GM18873 (cell line): Measurements from ENCODE around the gene SLC12A1.

ENCODE experiments used
- ATAC-seq: cut with Tn5 transposase; IDR thresholded peaks from one replicate; pipeline ENCODE4 v1.9.1; 2021; ENCODE audit warnings: mild to moderate bottlenecking, moderate library complexity, moderate number of reproducible peaks; ENCODE audit not compliant: unreplicated experiment, low FRiP score

SLC12A1 gene

DNA sequence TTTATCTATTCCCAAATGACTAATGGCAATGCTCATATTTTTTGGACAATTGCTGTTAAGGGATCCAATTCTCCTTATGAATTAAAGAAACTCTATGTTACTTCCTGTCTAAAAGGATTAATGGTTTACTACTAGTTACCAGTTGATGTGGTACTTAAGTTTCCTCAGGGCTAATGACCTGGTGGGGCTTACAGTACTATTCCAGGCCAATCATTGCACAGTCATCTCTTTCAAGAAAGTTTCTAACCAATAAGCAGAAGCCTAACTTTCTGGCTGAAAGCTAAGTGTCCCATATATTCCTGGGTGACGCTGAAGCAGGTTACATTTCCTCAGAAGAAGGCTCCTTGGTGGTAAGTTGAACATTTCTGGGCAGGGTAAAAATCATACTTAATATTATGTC lies at the start of gene SLC12A1:
Gene SLC12A1 (plus strand): TSS at position 322 of the 400 bp plus-strand sequence. CDS start 1,418 bp downstream, outside the sequence.
- ATAC-seq = no peak

DNA sequence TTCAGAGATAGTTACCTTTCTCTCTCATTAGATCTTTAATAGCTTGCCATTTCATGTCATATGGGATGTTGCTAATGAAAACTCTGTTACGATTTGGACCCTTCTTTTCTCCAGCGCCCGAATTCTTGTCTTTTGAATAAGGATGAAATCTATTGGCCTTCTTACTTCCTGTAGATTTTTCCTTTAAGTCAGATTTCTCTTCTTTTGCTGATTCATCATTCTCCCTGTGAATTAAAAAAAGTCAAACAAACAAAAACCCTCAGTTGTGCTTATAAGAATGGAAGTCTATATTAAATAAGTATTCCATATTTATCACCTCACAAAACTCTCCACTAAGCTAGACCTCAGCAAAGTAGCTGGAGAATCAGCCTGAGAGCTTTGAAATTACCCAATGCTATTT lies 37.5 kb upstream of the SLC12A1 start:
- no peak for ATAC-seq

DNA sequence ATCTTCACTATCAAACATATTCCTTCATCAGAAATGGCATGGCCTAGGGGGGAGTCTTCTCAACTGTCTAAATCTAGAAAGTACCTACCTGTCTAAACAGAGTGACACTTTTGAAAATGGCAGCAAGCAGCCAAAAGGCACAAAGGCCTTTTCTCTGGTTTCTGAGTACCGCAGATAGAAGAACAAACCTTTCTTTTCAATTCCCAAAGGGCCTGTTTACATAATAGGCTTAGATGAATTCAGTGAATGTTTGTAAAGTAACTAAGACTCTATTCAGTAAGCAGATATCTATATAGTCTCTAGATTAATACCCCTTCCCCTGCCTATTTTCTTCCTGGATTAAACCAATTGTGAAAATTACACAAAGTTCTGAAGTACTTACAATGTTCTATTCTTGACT lies 35.1 kb upstream of the SLC12A1 start:
- ATAC-seq = no peak

DNA sequence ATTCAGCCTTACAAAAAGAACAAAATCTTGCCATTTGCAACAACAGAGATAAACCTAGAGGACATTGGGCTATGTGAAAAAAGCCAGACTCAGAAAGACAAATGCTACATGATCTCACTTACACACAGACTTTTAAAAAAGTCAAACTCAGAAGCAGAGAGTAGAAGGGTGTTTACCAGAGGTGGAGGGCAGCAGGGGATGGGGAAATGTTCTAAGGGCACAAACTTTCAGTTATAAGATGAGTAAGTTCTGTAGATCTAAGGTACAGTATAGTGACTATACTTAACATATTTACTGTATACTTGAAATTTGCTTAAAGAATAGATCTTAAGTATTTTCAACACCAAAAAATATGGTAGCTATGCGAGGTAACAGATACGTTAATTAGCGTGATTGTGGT lies 31.0 kb upstream of the SLC12A1 start:
- no peak for ATAC-seq

DNA sequence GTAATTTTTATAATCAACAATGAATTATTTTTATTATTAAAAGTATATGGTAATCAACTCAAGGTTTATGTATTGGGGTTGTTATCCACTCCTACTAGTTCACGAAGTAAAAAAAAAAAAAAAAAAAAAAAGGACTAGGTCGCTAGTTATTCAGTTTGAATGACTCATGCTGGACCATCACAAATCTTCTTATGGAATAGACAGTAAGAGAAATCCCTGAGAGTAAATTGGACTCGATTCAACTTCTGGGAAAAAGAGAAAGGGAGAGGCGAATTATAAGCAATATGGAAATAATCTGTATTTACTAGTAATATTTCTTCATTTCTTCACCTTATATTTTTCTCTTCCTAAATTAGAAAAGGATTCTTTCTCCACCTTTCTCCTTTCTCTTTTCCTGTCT lies 30.0 kb upstream of the SLC12A1 start:
- ATAC-seq = no peak

DNA sequence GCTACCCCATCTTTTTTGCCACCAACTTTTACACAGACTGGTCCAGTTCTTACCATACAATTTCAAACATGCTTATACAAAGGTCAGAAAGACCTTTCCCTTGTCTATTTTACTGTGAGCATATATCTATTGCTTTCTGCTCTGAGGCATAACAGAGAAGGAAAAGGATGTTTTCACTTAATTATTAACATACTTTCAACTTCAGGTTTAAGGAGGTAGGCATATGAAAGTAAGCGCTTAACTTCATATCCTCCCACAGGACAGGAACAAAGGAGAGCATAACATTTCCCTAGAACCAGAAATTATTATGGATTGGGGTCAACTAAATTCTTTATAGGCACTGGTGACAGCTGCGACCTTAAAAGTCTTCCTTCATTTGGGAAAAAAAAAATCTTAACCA lies 29.1 kb upstream of the SLC12A1 start:
- ATAC-seq = no peak

DNA sequence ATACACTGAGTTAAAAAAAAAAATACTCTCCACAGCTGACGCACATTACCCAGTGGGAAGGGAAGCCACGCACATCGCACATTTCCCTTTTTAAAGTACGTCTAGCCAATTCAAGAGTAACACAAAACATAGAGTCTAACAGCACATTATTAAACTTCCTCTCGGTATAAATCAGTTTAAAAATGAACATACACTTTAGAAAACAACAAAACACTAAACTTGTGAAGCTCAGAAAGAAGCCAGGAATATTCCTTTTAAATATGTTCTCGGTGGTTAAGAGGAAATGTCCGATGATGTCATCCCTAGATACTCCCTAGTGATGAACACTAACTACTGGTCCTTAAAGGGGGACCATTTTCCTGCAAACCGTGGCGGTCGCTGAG lies 28.7 kb upstream of the SLC12A1 start:
- peak; percentile 48 for ATAC-seq

DNA sequence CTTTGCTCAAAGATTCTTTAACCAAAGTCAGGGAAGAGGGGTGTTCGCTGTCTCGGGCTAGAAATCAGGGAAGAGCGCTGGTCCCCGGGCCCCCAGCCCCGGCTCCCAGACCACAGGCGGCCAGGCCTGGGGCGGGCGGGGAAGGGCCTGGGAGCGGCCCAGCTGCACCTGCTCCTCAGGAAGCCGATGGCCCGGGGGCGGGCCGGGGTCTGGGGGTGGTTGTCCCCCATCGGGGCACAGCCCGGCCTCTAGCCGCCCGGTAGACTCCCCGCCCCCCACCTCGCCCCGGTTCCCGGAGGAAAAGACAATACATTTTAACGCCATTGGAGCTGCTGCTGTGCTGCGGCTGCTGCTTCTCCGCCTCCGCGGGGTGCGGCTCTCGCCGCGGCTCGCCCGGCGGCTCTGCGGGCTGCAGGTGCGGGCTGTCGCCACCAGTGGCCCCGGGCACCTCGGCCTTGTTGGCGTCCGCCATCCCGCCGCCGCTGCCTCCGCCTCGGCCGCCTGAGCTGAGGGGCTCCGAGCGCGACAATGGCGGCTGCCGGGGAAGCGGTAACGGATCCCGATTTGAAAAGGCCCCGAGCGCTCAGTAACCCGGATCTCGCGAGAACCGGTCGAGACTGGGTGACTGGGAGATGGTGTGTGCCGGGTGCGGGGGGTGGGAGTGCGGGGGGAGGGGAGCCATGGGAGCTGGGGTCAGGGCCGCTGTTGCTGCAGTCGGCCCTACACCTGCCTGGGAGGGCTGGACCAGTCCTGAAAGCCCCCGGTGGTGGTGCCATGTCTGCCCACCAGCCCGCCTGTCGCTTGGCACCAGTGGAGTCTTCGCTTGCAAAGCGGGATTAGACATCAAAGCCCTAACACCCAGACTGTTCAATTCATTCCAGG lies 28.1 kb upstream of the SLC12A1 start, which contains the start of gene MYEF2:
Gene MYEF2 (minus strand): TSS at position 530 of the 882 bp plus-strand sequence. CDS start 58 bp downstream, at position 472.
- ATAC-seq = peak; percentile 60

DNA sequence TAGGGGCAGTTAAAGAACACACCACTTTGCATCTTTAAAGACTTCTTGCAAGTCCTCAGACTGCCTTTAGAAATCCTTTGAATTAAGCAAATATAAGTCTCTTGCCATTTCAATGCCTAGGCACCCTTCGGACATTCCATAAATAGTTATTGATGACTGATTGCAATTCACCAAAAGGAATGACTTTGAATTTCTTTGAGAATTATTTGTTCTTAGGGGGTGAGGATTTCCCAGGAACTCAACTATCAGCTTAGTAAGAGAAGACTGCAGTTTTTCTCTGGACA lies 27.5 kb upstream of the SLC12A1 start:
- no peak for ATAC-seq

DNA sequence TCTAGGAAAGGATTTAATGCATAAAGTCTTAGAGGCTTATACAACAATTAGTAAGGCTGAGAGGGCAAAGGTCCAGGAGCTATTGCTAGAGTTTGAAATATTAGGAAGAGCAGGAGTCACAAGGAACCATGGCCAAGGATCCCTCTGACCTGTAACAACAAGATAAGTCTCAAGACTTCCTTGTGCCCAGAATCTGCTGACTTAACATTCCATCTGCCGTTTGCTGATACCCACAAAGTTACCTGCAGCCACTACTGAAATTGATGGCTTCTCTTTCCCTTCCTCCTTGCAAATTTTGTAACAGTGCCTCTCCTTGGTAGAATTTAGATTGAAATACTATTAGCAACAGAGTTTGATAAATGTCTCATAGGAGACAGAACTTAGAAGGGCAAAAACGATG lies 23.4 kb upstream of the SLC12A1 start:
- ATAC-seq = no peak

DNA sequence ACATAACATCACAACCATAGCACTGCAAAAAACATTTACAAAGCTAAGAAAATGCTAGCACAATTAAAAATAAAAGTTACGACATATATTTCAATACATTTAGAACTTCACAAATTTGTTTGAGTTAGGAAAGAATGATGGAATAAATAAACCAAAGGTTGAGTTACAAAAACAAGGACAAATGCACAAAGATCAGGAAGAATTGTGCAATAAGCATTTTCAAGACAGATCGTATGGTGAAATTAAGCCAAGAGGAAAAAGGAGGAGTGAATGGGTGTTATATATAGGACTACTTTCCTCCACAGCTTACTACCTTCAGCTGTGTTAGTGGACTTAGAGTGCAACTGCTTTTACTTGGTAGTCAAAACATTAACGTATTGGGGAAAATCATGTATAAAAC lies 20.6 kb upstream of the SLC12A1 start:
- no peak for ATAC-seq

DNA sequence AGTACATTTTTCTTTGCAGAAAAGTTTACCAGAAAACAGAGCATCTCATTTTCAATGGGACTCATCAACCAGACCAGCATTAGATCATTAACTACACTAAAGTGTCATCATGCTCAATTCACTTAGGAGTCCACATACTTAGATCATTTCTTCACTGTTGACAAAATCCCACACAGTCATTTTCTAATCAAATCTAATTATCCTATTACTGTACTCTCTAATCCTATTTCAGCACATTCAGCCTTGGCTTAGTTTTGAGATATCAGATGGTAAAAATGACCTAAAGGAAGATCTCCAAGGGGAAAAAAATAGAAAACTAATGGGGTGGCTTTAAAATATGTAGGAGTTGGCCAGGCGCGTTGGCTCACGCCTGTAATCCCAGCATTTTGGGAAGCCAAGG lies 19.8 kb upstream of the SLC12A1 start:
- no peak for ATAC-seq

DNA sequence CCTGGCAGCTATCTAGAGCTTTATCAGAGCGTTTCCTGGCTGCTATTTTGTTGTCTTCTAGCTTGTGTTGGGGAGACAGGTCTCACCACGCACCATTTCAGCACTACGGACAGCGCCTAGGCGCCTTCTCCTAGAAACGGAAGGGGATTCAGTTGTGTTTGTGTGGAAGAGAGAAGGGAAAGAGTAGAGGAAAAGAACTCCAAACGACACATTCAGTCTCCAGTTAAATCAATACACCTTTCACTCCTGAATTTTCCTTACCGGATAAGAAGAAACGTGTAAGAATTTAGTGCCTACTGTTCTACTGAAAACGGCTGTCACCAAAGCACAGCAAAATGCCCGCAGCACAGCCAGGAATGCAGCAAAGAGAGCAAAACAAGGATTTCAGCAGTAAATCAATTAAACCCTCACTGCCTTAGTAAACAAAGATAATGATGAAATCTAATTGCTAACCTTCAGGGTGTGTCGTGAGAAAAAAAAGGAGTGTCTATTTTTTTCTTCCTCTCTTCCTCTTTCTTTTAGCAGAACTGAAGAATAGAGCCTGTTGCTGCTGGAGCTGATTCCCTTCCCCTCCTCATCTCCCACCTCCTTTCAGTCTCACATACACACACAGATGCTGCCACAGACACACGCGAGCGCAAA lies 15.0 kb upstream of the SLC12A1 start:
- ATAC-seq = no peak

DNA sequence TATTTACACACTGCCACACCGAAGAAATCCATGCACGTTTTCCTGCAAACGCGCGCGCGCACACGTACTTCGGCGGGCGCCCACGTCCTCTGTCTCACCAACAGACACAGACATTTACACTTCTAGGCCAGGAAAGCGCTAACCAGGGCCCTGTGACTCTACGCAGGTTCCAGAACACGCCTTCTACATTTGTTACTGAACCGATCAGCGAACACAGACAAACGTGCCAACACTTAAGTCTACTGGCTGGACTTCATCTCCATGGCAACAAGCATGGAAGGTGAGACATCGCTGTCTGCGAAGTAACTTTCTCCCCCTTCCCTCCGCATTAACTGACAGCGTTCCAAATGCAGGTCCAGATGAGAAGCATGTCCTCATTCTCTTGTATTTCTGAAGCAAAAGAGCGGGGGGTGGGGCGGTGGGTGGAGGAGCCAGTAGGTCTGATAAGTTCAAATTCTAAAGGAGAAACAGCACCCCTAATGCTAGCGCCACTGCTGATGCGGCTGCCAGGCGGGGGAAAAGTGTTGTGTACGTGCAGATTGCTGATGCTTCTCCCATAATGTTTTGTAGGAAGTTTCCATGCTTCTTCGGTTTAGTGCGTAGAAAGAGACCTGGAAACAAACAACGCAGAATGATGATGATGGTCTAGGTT lies 14.4 kb upstream of the SLC12A1 start, which contains the start of gene CTXN2:
Gene CTXN2 (plus strand): TSS at position 92 of the 652 bp plus-strand sequence. CDS start 9,636 bp downstream, outside the sequence.
- ATAC-seq = no peak

DNA sequence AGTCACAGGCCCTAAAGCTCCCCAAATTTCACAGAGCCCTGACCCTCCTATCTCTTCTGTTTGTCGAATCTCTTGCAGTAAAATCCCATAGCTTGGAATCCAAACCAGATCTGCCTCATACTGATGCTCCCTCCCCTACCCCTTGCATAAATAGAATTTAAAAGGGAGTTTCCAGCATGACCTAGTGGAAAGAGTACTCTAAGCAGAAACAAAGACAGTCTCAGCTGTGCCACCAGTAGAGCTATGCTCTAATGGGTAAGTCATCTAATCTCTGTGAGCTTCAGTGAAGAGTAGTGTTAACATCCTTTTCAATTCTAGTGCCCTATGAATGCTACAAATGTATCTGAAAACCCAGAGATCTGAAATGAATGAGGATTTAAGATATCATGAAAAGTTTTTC lies 4.0 kb upstream of the SLC12A1 start:
- no peak for ATAC-seq

DNA sequence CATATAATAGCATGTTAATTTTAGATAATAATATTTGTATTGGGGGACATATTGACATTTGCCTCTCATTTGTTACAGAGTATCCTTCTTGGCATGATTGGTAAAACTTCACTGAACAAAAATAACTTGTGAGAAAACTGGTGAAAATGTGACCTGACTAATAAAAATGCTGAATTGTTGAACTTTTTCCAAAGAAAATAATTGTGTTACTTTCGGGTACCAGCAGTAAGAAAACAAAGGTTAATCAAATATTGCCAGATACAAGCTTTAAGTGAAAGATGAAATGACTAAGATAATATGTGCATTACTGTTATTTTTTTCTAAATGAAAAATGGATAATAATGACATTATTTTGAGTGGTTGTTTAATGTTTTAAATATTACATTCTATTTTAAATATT lies 15.2 kb downstream of the SLC12A1 start:
- ATAC-seq = no peak

DNA sequence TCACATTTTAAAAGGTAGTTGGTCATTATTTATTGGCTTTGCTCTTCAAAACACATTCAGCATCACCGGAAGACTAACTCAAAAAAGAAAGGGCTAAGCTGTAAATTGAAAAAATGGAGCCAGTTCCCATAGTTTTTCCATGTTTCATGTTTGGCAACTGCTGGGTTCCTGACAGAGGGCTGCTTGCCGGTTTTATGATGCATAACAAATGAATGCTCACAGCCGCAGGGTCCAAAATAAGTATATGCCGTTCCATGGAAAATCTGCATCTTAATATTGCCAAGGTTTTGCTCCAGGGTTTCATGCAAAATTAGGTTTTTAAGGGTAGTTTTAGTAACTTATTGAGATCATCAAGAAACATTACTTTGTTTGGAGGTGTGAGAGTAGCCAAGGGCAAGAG lies 15.8 kb downstream of the SLC12A1 start:
- no peak for ATAC-seq

DNA sequence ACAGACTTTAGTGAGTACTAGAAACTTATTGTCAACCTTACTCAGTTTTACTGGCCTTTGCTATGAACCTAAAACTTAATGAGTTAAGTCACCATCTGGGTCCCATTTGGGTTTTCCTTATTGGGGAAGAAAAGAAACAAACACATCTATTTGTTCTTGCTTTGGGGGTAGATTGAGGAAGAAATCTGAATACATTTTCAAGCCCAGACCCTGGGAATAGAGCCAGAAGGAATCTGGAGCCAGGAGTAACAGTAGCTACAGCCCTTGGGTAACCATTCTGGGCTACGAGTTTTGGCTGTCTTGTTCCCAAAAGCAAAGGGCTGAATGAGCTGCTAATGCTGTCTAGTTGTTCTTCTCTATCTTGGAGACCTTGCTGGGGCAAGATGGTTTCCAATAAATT lies 16.5 kb downstream of the SLC12A1 start:
- no peak for ATAC-seq

DNA sequence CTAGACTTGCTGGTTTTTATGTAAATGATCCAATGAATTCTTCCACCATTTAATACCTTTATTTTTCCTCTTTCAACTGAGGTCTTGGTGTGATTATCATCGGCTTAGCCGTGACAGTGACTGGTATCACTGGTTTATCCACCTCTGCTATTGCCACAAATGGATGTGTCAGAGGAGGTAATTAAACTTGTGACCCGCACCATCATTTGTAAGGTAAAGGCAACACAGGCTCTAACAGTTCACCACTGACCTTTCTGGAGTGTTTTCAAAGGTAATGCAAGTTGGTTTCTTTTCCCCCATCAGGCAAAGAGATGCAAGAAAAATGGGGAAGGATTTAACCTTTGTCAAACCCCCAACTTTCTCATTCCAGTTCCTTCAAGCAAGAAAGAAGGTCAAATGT lies 19.7 kb downstream of the SLC12A1 start:
- no peak for ATAC-seq

DNA sequence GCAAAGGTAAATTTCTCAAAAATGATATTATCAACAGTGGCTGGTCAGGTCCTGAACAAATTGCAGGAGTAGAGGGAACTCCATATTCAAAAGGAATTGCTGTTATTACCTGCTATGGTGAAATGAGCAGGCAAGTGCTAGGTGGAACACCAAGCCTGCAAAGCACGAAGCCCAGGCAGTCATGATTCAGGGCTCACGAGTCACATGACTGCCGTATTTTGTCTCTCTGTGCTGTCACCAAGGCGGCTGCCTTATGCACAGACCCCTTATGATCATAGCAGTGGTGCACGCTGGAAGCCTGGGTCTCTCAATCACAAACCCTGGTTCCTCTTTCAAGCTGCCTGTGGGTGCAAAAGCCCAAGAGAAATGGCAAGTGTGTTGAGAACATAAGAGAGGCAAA lies 24.4 kb downstream of the SLC12A1 start:
- no peak for ATAC-seq

DNA sequence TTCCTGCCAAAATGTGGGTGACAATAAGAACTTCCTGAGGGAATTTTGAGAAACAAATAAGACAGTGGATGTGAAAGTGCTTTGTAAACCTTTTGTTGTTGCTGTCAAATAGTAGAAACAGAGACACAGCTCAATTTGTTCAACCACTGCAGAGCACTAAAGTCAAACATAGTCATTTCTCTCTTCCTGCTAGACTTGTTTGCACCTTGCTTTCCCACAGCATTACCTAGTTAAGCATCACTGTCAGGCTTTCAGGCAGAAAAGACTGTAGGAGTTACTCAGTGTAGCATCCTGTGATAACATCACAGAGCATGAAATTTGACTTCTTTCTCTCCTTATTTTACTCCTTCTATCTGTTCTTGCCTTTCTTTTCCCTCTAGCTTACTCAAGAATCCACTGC lies 27.1 kb downstream of the SLC12A1 start:
- no peak for ATAC-seq
